Endothelial cell of umbilical vein (primary cell): ENCODE data around the gene MAPRE2.

Experiments used
- CTCF ChIP-seq, 2 donors: IDR thresholded peaks; 1 replicate in 1 of 2; 2 replicates in 1 of 2; pipeline ENCODE4 v1.5.1; 2011; ENCODE audit warnings: low read length in 2 of 2, mild to moderate bottlenecking in 2 of 2, moderate library complexity in 2 of 2, control low read depth in 1 of 2, inconsistent platforms in 1 of 2, low read depth in 1 of 2; ENCODE audit not compliant: insufficient read depth in 1 of 2; ENCODE audit errors: extremely low read depth in 1 of 2
- EZH2 ChIP-seq: IDR thresholded peaks from 2 replicates; pipeline ENCODE4 v1.6.1; 2012; ENCODE audit warnings: borderline replicate concordance, low read depth, mild to moderate bottlenecking, moderate library complexity, low read length, inconsistent platforms; ENCODE audit not compliant: severe bottlenecking
- FOS ChIP-seq: IDR thresholded peaks from 2 replicates; pipeline ENCODE4 v1.6.1; 2011; ENCODE audit warnings: mild to moderate bottlenecking, low read length, moderate library complexity, borderline replicate concordance; ENCODE audit not compliant: insufficient read depth
- MAX ChIP-seq: IDR thresholded peaks from 2 replicates; pipeline ENCODE4 v1.6.1; 2011; ENCODE audit not compliant: insufficient read depth, insufficient read length
- MYC ChIP-seq: IDR thresholded peaks from one replicate; pipeline ENCODE4 v1.6.1; 2011; ENCODE audit warnings: mild to moderate bottlenecking, low read depth, low read length
- POLR2A ChIP-seq: IDR thresholded peaks from 2 replicates; pipeline ENCODE4 v1.6.1; 2012; ENCODE audit warnings: low read depth, mild to moderate bottlenecking, control low read depth, low read length
- POLR2AphosphoS5 ChIP-seq: IDR thresholded peaks from 2 replicates; pipeline ENCODE4 v1.6.1; 2012; ENCODE audit warnings: low read depth, mild to moderate bottlenecking, control low read depth, low read length, moderate library complexity; ENCODE audit not compliant: insufficient read depth

- no peak for TF ChIP-seq POLR2A
- no peak for TF ChIP-seq CTCF (IDR thresholded peaks at IDR 0.05; ENCODE audit: extremely low read depth in 1 of 2, insufficient read depth in 1 of 2, low read depth in 1 of 2, low read length in 2 of 2)
- no peak for TF ChIP-seq POLR2AphosphoS5
- no peak for TF ChIP-seq FOS
- no peak for TF ChIP-seq EZH2
- TF ChIP-seq MYC = no peak
- no peak for TF ChIP-seq MAX
Measured at GRCh38 chr18:35117951-35118411, 76.8 kb downstream of the MAPRE2 start.
